Spinal cord (tissue), 10 donors: Measurements from ENCODE around the gene ZNF609. TPM values are rescaled to one million over a fixed set of nuclear protein-coding genes. Genes with fewer than 3 reads are reported as not detected.
"Not testable (repeated sequence)": the region's sequence is repeated elsewhere in the genome, so short reads cannot be mapped to it uniquely, and the experiment has no call there.

Source experiments
- DNase-seq, 6 donors: peaks; one replicate each; pipeline versions ENCODE4 v3.0.0 to v3.0.0-alpha.2; 2013 to 2015; ENCODE audit warnings: low spot score in 6 of 6, low read depth in 4 of 6
- H3K27ac ChIP-seq: one replicate; pipeline ENCODE4 v1.5.1; 2013; ENCODE audit warnings: low read depth, low read length, control low read depth
- H3K27me3 ChIP-seq: one replicate; pipeline ENCODE4 v1.6.1; 2013; ENCODE audit warnings: low read length; ENCODE audit not compliant: control insufficient read depth, insufficient read depth
- H3K36me3 ChIP-seq: one replicate; pipeline ENCODE4 v1.6.1; 2013; ENCODE audit warnings: low read length; ENCODE audit not compliant: control insufficient read depth, insufficient read depth
- H3K4me1 ChIP-seq: one replicate; pipeline ENCODE4 v1.6.1; 2013; ENCODE audit warnings: low read length; ENCODE audit not compliant: control insufficient read depth, insufficient read depth
- H3K4me3 ChIP-seq: one replicate; pipeline ENCODE4 v1.5.1; 2013; ENCODE audit warnings: low read depth, low read length, control low read depth
- H3K9me3 ChIP-seq: one replicate; pipeline ENCODE4 v1.6.1; 2013; ENCODE audit warnings: low read length; ENCODE audit not compliant: control insufficient read depth, insufficient read depth
- WGBS: methylation state at CpG from one replicate; pipeline ENCODE4 v1.1.5; 2013; ENCODE audit warnings: missing lambda C conversion rate; ENCODE audit not compliant: insufficient coverage; 5-methylcytosine and 5-hydroxymethylcytosine counted together
- polyA plus RNA-seq, 2 donors: library from polyadenylated mRNA; unstranded; fragments of 120-200 nt; gene quantifications; one replicate each; pipeline ENCODE4 v1.2.1, GENCODE V29; 2013; ENCODE audit not compliant: insufficient read length in 2 of 2
- total RNA-seq, 2 donors: library from RNA; depleted of rRNA in 1 of 2; stranded (reverse); fragments of 120-200 nt in 1 of 2; fragments of >200 nt in 1 of 2; gene quantifications; one replicate each; pipeline versions ENCODE4 v1.2.3 to v1.2.4, GENCODE V29; 2013 to 2014
- donor health status: healthy.

ZNF609 gene
- total and polyA plus RNA-seq, 4 donors, result 20.9 to 34.5 (median 30.6) TPM

DNA sequence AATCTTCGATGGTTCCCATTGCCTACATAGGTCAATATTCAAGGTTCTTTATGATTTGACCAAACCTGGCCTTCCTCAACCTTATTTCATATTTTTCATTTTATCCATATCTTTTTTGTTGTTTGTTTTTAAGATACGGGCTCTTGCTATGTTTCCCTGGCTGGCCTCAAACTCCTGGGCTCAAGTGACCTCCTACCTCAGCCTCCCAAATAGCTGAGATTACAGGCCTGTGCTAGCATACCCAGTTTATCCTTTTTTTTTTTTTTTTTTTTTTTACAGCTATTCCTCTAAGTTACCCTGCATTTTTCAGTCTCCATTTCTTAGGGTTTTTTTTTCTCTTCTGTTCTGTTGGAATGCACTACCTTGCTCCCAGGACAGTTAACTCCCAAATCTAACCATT lies 14.5 kb downstream of the ZNF609 start:
- H3K27me3 ChIP-seq, result no peaks in the 10 kb centered on the region
- H3K36me3 ChIP-seq, result peaks cover 11% of the 10 kb centered on the region
- no CpG with 5 or more reads among the region's 2 CpGs for WGBS
- H3K27ac ChIP-seq, result no peak overlapping the region
- H3K4me1 ChIP-seq, result no peaks in the 10 kb centered on the region
- no peak for DNase-seq
- no peak overlapping the region for H3K4me3 ChIP-seq
- H3K9me3 ChIP-seq, result no peaks in the 10 kb centered on the region

DNA sequence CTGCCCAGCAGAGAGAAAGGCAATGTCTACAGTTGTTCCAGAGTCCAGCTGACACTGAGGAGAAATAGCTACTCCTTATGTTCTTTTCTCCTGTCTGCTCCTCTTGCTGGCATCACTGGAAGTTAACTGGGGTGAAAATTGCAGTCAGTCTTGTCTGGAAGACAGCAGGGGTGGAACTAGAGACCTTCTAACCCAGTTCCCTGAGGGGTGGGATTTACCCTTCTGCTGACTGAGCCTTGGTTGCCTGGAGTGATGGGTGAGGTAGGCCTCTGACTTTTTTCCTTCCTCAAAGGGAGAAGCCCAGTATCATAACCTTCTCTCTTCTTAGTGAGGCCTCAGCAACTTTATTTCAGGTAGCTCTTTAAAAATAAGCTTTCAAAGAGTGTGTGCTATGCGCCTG lies 16.2 kb downstream of the ZNF609 start:
- no CpG with 5 or more reads among the region's 1 CpG for WGBS

DNA sequence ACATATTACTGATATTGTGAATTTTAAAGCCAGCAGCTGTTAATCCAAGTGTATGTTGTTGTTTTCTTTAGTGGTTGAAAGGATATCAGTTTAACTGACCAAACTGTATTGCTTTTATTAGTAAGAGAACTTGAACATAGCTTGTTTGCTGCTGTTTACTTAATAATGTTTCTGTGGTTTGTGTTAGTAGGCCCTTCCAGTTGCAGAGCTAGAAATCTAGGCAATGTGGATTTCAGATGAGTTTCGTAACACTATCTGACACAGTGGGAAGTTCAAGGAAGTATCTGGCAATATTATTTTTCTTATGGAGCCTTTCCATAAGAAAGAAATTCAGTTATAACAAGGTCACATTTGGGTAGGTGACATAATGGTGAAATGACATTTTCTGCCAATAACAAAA lies 18.5 kb downstream of the ZNF609 start:
- no peaks in the 10 kb centered on the region for H3K27me3 ChIP-seq
- H3K36me3 ChIP-seq, result peaks cover 3% of the 10 kb centered on the region
- H3K9me3 ChIP-seq, result no peaks in the 10 kb centered on the region
- WGBS, result no CpG with 5 or more reads among the region's 1 CpG
- no peaks in the 10 kb centered on the region for H3K4me1 ChIP-seq
- H3K4me3 ChIP-seq, result no peak overlapping the region
- no peak for DNase-seq
- no peak overlapping the region for H3K27ac ChIP-seq

More for the DNA sequence above, 16.2 kb downstream of the ZNF609 start:
- Histone ChIP-seq H3K36me3 (peaks cover 7% of the 10 kb centered on the region), H3K27me3 (no peaks in the 10 kb centered on the region), H3K9me3 (no peaks in the 10 kb centered on the region), H3K4me3 (no peak overlapping the region), H3K4me1 (no peaks in the 10 kb centered on the region), H3K27ac (no peak overlapping the region)
- DNase-seq, result no peak

DNA sequence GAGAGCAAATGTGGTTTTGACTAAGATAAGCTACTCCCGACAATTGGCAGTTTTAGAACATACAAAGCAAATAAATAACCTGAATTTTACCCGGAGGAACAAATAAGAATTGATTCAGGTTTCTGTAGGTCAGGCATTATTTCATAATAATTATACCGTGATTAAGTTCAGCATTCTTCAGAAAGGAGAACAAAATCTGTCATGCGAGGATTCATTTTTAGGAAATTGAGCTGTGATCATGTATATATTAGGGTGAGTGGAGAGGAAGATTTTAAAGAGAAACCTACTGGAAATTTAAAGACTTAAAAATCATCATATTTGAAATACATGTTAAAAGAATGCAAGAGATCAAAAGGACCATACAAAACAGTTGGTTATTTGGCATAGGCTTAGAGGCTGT lies 20.5 kb downstream of the ZNF609 start:
- Histone ChIP-seq H3K27me3 (no peaks in the 10 kb centered on the region), H3K4me1 (no peaks in the 10 kb centered on the region), H3K9me3 (no peaks in the 10 kb centered on the region), H3K27ac (no peak overlapping the region), H3K36me3 (peaks cover 3% of the 10 kb centered on the region), H3K4me3 (no peak overlapping the region)
- no peak for DNase-seq
- no CpG with 5 or more reads among the region's 4 CpGs for WGBS

DNA sequence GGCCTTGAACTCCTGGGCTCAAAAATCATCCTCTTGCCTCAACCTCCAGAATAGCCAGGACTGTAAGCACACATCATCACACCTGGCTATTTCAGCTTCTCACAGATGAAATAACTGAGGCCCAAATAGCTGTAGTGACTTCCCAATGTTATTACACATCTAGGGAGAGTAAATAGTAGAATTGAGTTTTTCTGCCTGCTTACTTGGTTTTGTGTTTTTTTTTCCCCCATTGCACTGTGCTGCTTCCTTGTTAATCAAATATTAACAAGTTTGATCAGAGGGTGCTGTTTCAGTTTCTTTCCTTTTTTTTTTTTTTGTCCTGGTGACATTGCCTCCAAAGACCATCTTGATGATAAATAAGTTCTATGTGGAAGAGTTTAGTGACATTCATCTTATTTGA lies 23.4 kb downstream of the ZNF609 start:
- no peak overlapping the region for H3K27ac ChIP-seq
- no peak overlapping the region for H3K4me3 ChIP-seq
- H3K9me3 ChIP-seq, result no peaks in the 10 kb centered on the region
- H3K36me3 ChIP-seq, result no peaks in the 10 kb centered on the region
- DNase-seq, result no peak
- H3K27me3 ChIP-seq, result no peaks in the 10 kb centered on the region
- H3K4me1 ChIP-seq, result no peaks in the 10 kb centered on the region

DNA sequence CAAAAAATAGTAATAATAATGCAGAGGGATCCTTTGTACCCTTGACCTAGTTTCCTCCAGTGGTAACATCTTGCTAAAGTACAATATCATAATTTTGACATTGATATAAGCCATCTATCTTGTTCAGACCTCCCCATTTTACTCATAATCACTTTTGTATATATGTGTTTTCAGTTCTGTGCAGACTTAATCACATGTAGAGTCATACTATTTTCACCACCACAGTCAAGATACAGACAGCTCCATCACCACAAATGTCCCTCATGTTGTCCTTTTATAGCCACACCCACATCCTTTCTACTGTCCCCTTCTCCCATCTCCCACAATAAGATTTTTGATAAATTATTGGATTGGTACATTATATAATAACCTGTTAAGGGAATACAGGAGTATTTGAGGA lies 25.4 kb downstream of the ZNF609 start:
- H3K36me3 ChIP-seq, result no peaks in the 10 kb centered on the region
- no peaks in the 10 kb centered on the region for H3K9me3 ChIP-seq
- no peak for DNase-seq
- no peak overlapping the region for H3K4me3 ChIP-seq
- H3K27me3 ChIP-seq, result no peaks in the 10 kb centered on the region
- peaks cover 3% of the 10 kb centered on the region for H3K4me1 ChIP-seq
- H3K27ac ChIP-seq, result no peak overlapping the region

DNA sequence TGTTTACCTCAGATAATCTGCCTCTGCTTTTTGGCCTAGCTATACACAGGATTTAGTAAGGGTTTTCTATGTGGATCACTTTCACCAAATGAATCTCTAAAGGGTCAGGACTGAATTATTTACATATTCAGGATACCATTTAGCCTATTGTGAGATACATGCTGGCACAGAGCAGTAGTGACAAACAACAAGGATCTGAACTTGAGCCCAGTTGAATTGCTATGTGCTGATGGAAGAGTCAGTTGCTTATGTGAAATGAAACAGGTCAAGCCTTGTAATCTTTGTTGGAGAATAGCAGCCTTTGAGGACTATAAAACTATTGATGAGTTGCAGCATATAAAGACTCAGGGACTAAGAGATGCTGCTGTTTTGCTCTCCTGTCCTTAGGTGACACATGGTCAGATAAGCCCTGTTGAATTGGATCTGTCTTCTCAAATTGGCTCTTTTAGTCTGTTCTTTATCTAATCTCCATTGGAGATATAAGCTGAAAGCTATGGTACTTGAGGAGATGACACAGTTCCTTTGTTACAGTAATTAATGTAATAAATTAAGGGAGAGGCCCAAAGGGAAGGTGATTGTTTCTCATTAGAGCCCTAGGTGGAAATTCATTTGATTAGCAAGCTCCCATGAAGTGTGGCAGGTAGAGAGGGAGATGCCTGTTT lies 30.4 kb downstream of the ZNF609 start:
- H3K27me3 ChIP-seq, result no peaks in the 10 kb centered on the region
- no peaks in the 10 kb centered on the region for H3K36me3 ChIP-seq
- H3K9me3 ChIP-seq, result no peaks in the 10 kb centered on the region
- H3K4me3 ChIP-seq, result no peak overlapping the region
- H3K4me1 ChIP-seq, result peaks cover 3% of the 10 kb centered on the region
- H3K27ac ChIP-seq, result no peak overlapping the region
- peak in 1 of 6 donors; percentile 79 for DNase-seq

DNA sequence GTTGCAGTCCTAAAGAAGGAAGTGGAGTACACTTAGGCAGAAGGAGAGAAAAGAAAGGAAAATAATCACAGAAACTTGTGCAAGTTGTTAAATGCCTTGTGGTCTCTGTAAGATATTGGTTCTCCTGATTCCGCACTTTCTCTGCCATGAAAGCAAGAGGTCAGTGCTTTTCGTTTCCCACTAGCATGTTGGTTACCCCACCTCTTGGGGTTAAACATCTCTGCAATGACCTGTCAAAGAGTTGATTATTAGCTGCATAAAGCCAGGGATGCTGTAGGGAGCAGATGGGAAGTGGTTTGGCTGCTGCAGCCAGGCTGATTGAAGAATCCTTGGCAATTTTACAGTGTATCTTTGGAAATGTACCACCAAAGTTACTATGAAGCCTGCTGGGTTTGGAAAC lies 33.3 kb downstream of the ZNF609 start:
- 55% methylated on average over 2 of the region's 2 CpGs for WGBS
- DNase-seq, result no peak
- peaks cover 3% of the 10 kb centered on the region for H3K4me1 ChIP-seq
- H3K36me3 ChIP-seq, result peaks cover 2% of the 10 kb centered on the region
- H3K27me3 ChIP-seq, result no peaks in the 10 kb centered on the region
- no peak overlapping the region for H3K4me3 ChIP-seq
- no peak overlapping the region for H3K27ac ChIP-seq
- no peaks in the 10 kb centered on the region for H3K9me3 ChIP-seq

DNA sequence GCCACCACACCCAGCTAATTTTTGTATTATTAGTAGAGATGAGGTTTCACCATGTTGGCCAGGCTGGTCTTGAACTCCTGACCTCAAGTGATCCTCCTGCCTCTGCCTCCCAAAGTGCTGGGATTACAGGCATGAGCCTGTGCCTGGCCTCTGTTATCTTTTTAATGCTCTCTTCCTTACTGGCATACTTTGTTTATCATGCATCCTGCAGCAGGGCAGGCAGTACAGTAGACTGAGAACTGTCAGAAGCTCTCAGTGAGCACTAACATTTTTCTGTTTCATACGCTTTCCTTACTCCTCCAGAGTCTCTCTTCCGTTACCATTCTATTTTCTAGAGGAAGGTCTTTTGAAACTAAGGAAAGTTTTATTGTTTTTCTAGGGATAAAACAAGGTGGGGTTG lies 35.6 kb downstream of the ZNF609 start:
- not testable (repeated sequence) for H3K4me1 ChIP-seq, H3K27ac ChIP-seq, H3K4me3 ChIP-seq, DNase-seq, H3K9me3 ChIP-seq, H3K27me3 ChIP-seq
- H3K36me3 ChIP-seq, result peaks cover 10% of the 10 kb centered on the region
- WGBS, result no CpG with 5 or more reads among the region's 2 CpGs

DNA sequence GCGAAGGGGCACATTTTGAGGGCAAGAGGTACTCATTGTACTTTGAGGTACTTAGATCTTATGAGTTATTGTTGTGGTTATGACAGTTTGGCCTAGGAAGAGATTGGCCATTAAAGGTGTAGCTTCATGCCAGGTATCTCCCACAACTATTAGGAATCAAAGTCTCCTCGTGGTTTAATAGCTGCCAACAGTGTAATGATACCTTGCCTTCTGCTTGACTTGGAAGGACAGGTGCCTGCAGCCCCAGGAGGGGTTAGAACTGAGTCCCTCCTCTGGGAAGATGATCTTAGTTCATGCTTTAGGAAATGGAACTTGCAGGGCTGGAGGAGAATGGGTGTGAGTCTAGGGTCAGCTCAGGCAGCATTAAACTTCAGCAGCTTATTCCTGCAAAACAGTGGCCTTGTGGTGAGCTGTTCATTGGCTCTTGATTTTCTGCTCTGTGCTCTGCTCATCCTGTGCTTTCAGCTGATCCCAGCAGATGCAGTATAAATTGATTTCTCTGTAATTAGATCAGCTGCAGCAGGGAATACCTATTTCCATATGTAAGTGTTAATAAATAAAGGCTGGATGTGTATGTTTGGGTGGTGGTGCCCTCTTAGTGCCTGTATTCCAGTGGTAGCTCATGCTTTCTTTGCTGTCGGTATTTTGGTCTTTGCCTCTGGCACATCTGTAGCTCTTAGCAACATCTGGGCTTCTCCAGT lies 40.5 kb downstream of the ZNF609 start:
- Histone ChIP-seq H3K4me3 (no peak overlapping the region), H3K9me3 (no peaks in the 10 kb centered on the region), H3K4me1 (peaks cover 26% of the 10 kb centered on the region), H3K27ac (no peak overlapping the region), H3K27me3 (no peaks in the 10 kb centered on the region), H3K36me3 (peaks cover 11% of the 10 kb centered on the region)
- peak in 1 of 6 donors; percentile 71 for DNase-seq
- 25% methylated on average over 1 of the region's 3 CpGs for WGBS
